ENCODE measurements around the gene HK1. TPM values are rescaled to one million over a fixed set of nuclear protein-coding genes. Genes with fewer than 3 reads are reported as not detected.

The HK1 gene
- total RNA-seq, 1 donor from 2014 or later = 128 TPM

- H3K4me1 ChIP-seq = peaks cover 7 to 36% of the 10 kb centered on the region in 2 donors
- intact Hi-C loops (cut with DNase I) = no loop called here
- H3K4me3 ChIP-seq = no peak overlapping the region
- H3K27ac ChIP-seq = peak overlapping the region; percentile 31 to 96
- H3K27me3 ChIP-seq = no peaks in the 10 kb centered on the region
- DNase-seq (ENCODE audit: low spot score in 2 of 2) = no peak
- peaks cover 52 to 68% of the 10 kb centered on the region in 2 donors for H3K36me3 ChIP-seq
- H3K9me3 ChIP-seq = no peaks in the 10 kb centered on the region
- no peak for TF ChIP-seq CTCF (IDR thresholded peaks at IDR 0.05)
Measured at GRCh38 chr10:69366738-69367137, 88.4 kb downstream of the HK1 start.

- intact Hi-C loops (cut with DNase I) = no loop called here
- no peaks in the 10 kb centered on the region for H3K9me3 ChIP-seq
- no peak for TF ChIP-seq CTCF (IDR thresholded peaks at IDR 0.05)
- H3K4me3 ChIP-seq = no peak overlapping the region
- H3K36me3 ChIP-seq = peaks cover 52 to 68% of the 10 kb centered on the region in 2 donors
- H3K27ac ChIP-seq = peak overlapping the region; percentile 12 to 31
- H3K27me3 ChIP-seq = no peaks in the 10 kb centered on the region
- no peak for DNase-seq (ENCODE audit: low spot score in 2 of 2)
- H3K4me1 ChIP-seq = peaks cover 2 to 31% of the 10 kb centered on the region in 2 donors
Measured at GRCh38 chr10:69367469-69367868, 89.2 kb downstream of the HK1 start.

- Histone ChIP-seq H3K27ac (peak overlapping the region in 1 of 2 donors; percentile 38), H3K36me3 (peaks cover 48 to 66% of the 10 kb centered on the region in 2 donors), H3K4me3 (no peak overlapping the region), H3K4me1 (peaks cover 11 to 21% of the 10 kb centered on the region in 2 donors), H3K27me3 (no peaks in the 10 kb centered on the region), H3K9me3 (no peaks in the 10 kb centered on the region)
- intact Hi-C loops (cut with DNase I) = no loop called here
- no peak for DNase-seq (ENCODE audit: low spot score in 2 of 2)
- TF ChIP-seq CTCF (IDR thresholded peaks at IDR 0.05) = no peak
Measured at GRCh38 chr10:69372126-69372980, 94.1 kb downstream of the HK1 start.

GRCh38 chr10:69374242-69374641, 95.9 kb downstream of the HK1 start:
- Histone ChIP-seq H3K27ac (peak overlapping the region; percentile 71 to 75), H3K4me3 (no peak overlapping the region), H3K9me3 (no peaks in the 10 kb centered on the region), H3K27me3 (no peaks in the 10 kb centered on the region), H3K4me1 (peaks cover 11 to 25% of the 10 kb centered on the region in 2 donors), H3K36me3 (peaks cover 51 to 66% of the 10 kb centered on the region in 2 donors)
- TF ChIP-seq CTCF (IDR thresholded peaks at IDR 0.05) = no peak
- no peak for DNase-seq (ENCODE audit: low spot score in 2 of 2)
- intact Hi-C loops (cut with DNase I) = no loop called here

GRCh38 chr10:69374931-69375306, 96.6 kb downstream of the HK1 start:
- Histone ChIP-seq H3K36me3 (peaks cover 51 to 66% of the 10 kb centered on the region in 2 donors), H3K27ac (peak overlapping the region; percentile 71 to 75)

More at GRCh38 chr10:69374931-69375306, 96.6 kb downstream of the HK1 start:
- TF ChIP-seq CTCF (IDR thresholded peaks at IDR 0.05) = no peak
- peak overlapping the region in 1 of 2 donors; percentile 42 for H3K4me3 ChIP-seq
- peaks cover 11 to 25% of the 10 kb centered on the region in 2 donors for H3K4me1 ChIP-seq
- intact Hi-C loops (cut with DNase I) = loop anchor here (5.0 kb wide), 2 partner anchors 43 to 58 kb away; no protein-coding TSS in a partner anchor
- no peaks in the 10 kb centered on the region for H3K9me3 ChIP-seq
- H3K27me3 ChIP-seq = no peaks in the 10 kb centered on the region
- no peak for DNase-seq (ENCODE audit: low spot score in 2 of 2)
